Mesendoderm (in vitro differentiated cells): ENCODE data around the gene MIF4GD.

Source experiments
- DNase-seq: peaks from one replicate; pipeline ENCODE4 v3.0.0; 2013
- H2AK5ac ChIP-seq: 2 replicates; pipeline ENCODE4 v1.6.1; 2013; ENCODE audit warnings: low read length, inconsistent platforms
- H2BK120ac ChIP-seq: 2 replicates; pipeline ENCODE4 v1.6.1; 2013; ENCODE audit warnings: low read depth, mild to moderate bottlenecking, low read length, moderate library complexity, mixed read lengths
- H2BK15ac ChIP-seq: replicated peaks from 2 replicates; pipeline ENCODE4 v1.6.1; 2013; ENCODE audit warnings: low read depth, mild to moderate bottlenecking, moderate library complexity
- H2BK5ac ChIP-seq: 2 replicates; pipeline ENCODE4 v1.6.1; 2013; ENCODE audit warnings: low read length, inconsistent platforms
- H3K18ac ChIP-seq: 2 replicates; pipeline ENCODE4 v1.6.1; 2013; ENCODE audit warnings: mild to moderate bottlenecking, low read length, mixed read lengths
- H3K23ac ChIP-seq: one replicate; pipeline ENCODE4 v1.6.1; 2013; ENCODE audit warnings: low read length
- H3K27ac ChIP-seq: 2 replicates; pipeline ENCODE4 v1.5.1; 2013; ENCODE audit warnings: low read depth, mild to moderate bottlenecking, inconsistent platforms, low read length, moderate library complexity
- H3K27me3 ChIP-seq: 2 replicates; pipeline ENCODE4 v1.6.1; 2013; ENCODE audit warnings: low read length, control low read depth, mild to moderate bottlenecking, inconsistent platforms; ENCODE audit not compliant: insufficient read depth, poor library complexity
- H3K36me3 ChIP-seq: 2 replicates; pipeline ENCODE4 v1.6.1; 2013; ENCODE audit warnings: low read length, inconsistent platforms; ENCODE audit not compliant: control insufficient read depth, insufficient read depth
- H3K4ac ChIP-seq: one replicate; pipeline ENCODE4 v1.6.1; 2013; ENCODE audit warnings: low read depth, mild to moderate bottlenecking, low read length, moderate library complexity
- H3K4me1 ChIP-seq: 2 replicates; pipeline ENCODE4 v1.6.1; 2013; ENCODE audit warnings: low read depth, low read length, inconsistent platforms; ENCODE audit not compliant: control insufficient read depth
- H3K4me2 ChIP-seq: 2 replicates; pipeline ENCODE4 v1.6.1; 2013; ENCODE audit warnings: low read length
- H3K4me3 ChIP-seq: 2 replicates; pipeline ENCODE4 v1.5.1; 2013; ENCODE audit warnings: mild to moderate bottlenecking, low read length
- H3K56ac ChIP-seq: one replicate; pipeline ENCODE4 v1.6.1; 2013; ENCODE audit warnings: low read length
- H3K79me1 ChIP-seq: 2 replicates; pipeline ENCODE4 v1.6.1; 2013; ENCODE audit warnings: low read length, inconsistent platforms
- H3K79me2 ChIP-seq: 2 replicates; pipeline ENCODE4 v1.6.1; 2013; ENCODE audit warnings: mild to moderate bottlenecking, low read length; ENCODE audit not compliant: control insufficient read depth, insufficient read depth
- H3K9ac ChIP-seq: 2 replicates; pipeline ENCODE4 v1.6.1; 2013; ENCODE audit warnings: low read length, inconsistent platforms
- H4K5ac ChIP-seq: one replicate; pipeline ENCODE4 v1.6.1; 2013; ENCODE audit warnings: low read length
- H4K8ac ChIP-seq: one replicate; pipeline ENCODE4 v1.6.1; 2013; ENCODE audit warnings: low read depth, mild to moderate bottlenecking, control low read depth, low read length, moderate library complexity
- WGBS: extraction: QIAGEN DNeasy Blood & Tissue Kit; methylation state at CpG from one replicate; pipeline ENCODE4 v1.1.7; 2013; ENCODE audit warnings: low lambda C conversion rate, missing lambda C conversion rate; ENCODE audit not compliant: insufficient coverage; ENCODE audit errors: extremely low coverage; 5-methylcytosine and 5-hydroxymethylcytosine counted together

Gene MIF4GD

GRCh38 chr17:75232786-75233185 lies 38.2 kb downstream of the MIF4GD start:
- Histone ChIP-seq H3K18ac (no peak overlapping the region), H3K27ac (no peak overlapping the region), H3K4me1 (no peaks in the 10 kb centered on the region), H3K27me3 (no peaks in the 10 kb centered on the region), H2BK15ac (no peak overlapping the region), H4K8ac (no peak overlapping the region), H3K9ac (no peak overlapping the region), H3K4me2 (no peak overlapping the region), H2BK120ac (no peak overlapping the region), H4K5ac (no peak overlapping the region), H3K23ac (no peak overlapping the region), H2BK5ac (no peak overlapping the region), H3K79me1 (no peaks in the 10 kb centered on the region), H3K79me2 (no peaks in the 10 kb centered on the region), H3K4me3 (no peak overlapping the region), H3K36me3 (peaks cover 34% of the 10 kb centered on the region), H3K4ac (no peak overlapping the region), H3K56ac (no peak overlapping the region), H2AK5ac (no peak overlapping the region)
- DNase-seq, result no peak
- WGBS, result no CpG with 5 or more reads among the region's 13 CpGs

- WGBS, result no CpG with 5 or more reads among the region's 18 CpGs
- Histone ChIP-seq H3K36me3 (peaks cover 32% of the 10 kb centered on the region), H3K18ac (no peak overlapping the region)
Measured at GRCh38 chr17:75231741-75232464, 39.1 kb downstream of the MIF4GD start.

GRCh38 chr17:75231071-75231470 lies 40.0 kb downstream of the MIF4GD start:
- no peak overlapping the region for H2BK120ac ChIP-seq
- peaks cover 35% of the 10 kb centered on the region for H3K36me3 ChIP-seq
- no peak overlapping the region for H3K9ac ChIP-seq
- no peak overlapping the region for H2BK15ac ChIP-seq
- H3K4me2 ChIP-seq, result no peak overlapping the region
- H4K5ac ChIP-seq, result no peak overlapping the region
- H3K23ac ChIP-seq, result no peak overlapping the region
- no peaks in the 10 kb centered on the region for H3K79me1 ChIP-seq
- no peak overlapping the region for H3K56ac ChIP-seq
- no peaks in the 10 kb centered on the region for H3K79me2 ChIP-seq
- no CpG with 5 or more reads among the region's 8 CpGs for WGBS
- no peak for DNase-seq
- H3K4me1 ChIP-seq, result no peaks in the 10 kb centered on the region
- H2AK5ac ChIP-seq, result no peak overlapping the region
- H4K8ac ChIP-seq, result no peak overlapping the region
- no peak overlapping the region for H3K4me3 ChIP-seq
- H3K27ac ChIP-seq, result no peak overlapping the region
- no peak overlapping the region for H3K4ac ChIP-seq
- no peaks in the 10 kb centered on the region for H3K27me3 ChIP-seq
- H2BK5ac ChIP-seq, result no peak overlapping the region
- no peak overlapping the region for H3K18ac ChIP-seq

More at GRCh38 chr17:75231741-75232464, 39.1 kb downstream of the MIF4GD start:
- Histone ChIP-seq H3K79me1 (no peaks in the 10 kb centered on the region), H4K8ac (no peak overlapping the region), H2AK5ac (no peak overlapping the region), H3K27ac (no peak overlapping the region), H2BK5ac (no peak overlapping the region), H2BK15ac (no peak overlapping the region), H3K56ac (no peak overlapping the region), H3K4ac (no peak overlapping the region), H3K79me2 (no peaks in the 10 kb centered on the region), H3K4me3 (no peak overlapping the region), H3K23ac (no peak overlapping the region), H3K4me2 (no peak overlapping the region), H2BK120ac (no peak overlapping the region), H4K5ac (no peak overlapping the region), H3K27me3 (no peaks in the 10 kb centered on the region), H3K9ac (no peak overlapping the region), H3K4me1 (no peaks in the 10 kb centered on the region)
- no peak for DNase-seq

GRCh38 chr17:75228847-75229246 lies 42.2 kb downstream of the MIF4GD start:
- Histone ChIP-seq H3K56ac (no peak overlapping the region), H3K4me2 (no peak overlapping the region), H2AK5ac (no peak overlapping the region), H3K36me3 (peaks cover 31% of the 10 kb centered on the region), H3K18ac (no peak overlapping the region), H2BK5ac (no peak overlapping the region), H4K5ac (no peak overlapping the region), H3K27ac (no peak overlapping the region), H2BK15ac (no peak overlapping the region), H3K4me3 (no peak overlapping the region), H3K4ac (no peak overlapping the region), H3K79me1 (no peaks in the 10 kb centered on the region), H3K27me3 (no peaks in the 10 kb centered on the region), H2BK120ac (no peak overlapping the region), H3K23ac (no peak overlapping the region), H3K9ac (no peak overlapping the region), H3K4me1 (no peaks in the 10 kb centered on the region), H3K79me2 (no peaks in the 10 kb centered on the region), H4K8ac (no peak overlapping the region)
- WGBS, result no CpG with 5 or more reads among the region's 4 CpGs
- DNase-seq, result no peak

- Histone ChIP-seq H3K9ac (no peak overlapping the region), H3K27me3 (no peaks in the 10 kb centered on the region), H3K56ac (no peak overlapping the region), H2AK5ac (no peak overlapping the region), H3K18ac (no peak overlapping the region), H4K5ac (no peak overlapping the region), H3K4me3 (no peak overlapping the region), H3K27ac (no peak overlapping the region), H3K23ac (no peak overlapping the region), H3K36me3 (peaks cover 31% of the 10 kb centered on the region), H3K79me1 (no peaks in the 10 kb centered on the region), H4K8ac (no peak overlapping the region), H3K4me2 (no peak overlapping the region), H3K4ac (no peak overlapping the region), H2BK120ac (no peak overlapping the region), H3K4me1 (no peaks in the 10 kb centered on the region), H2BK15ac (no peak overlapping the region), H3K79me2 (no peaks in the 10 kb centered on the region), H2BK5ac (no peak overlapping the region)
- DNase-seq, result no peak
- WGBS, result no CpG with 5 or more reads among the region's 2 CpGs
Measured at GRCh38 chr17:75228305-75228704, 42.7 kb downstream of the MIF4GD start.

- no peaks in the 10 kb centered on the region for H3K27me3 ChIP-seq
- no peak for DNase-seq
- WGBS, result no CpG with 5 or more reads among the region's 5 CpGs
- no peak overlapping the region for H2BK5ac ChIP-seq
- H4K5ac ChIP-seq, result no peak overlapping the region
- H3K9ac ChIP-seq, result no peak overlapping the region
- H3K79me1 ChIP-seq, result no peaks in the 10 kb centered on the region
- H3K4ac ChIP-seq, result no peak overlapping the region
- H3K18ac ChIP-seq, result no peak overlapping the region
- H2AK5ac ChIP-seq, result no peak overlapping the region
- H3K4me2 ChIP-seq, result no peak overlapping the region
- no peak overlapping the region for H3K56ac ChIP-seq
- peaks cover 32% of the 10 kb centered on the region for H3K36me3 ChIP-seq
- no peaks in the 10 kb centered on the region for H3K79me2 ChIP-seq
- H3K4me3 ChIP-seq, result no peak overlapping the region
- no peak overlapping the region for H3K27ac ChIP-seq
- no peak overlapping the region for H3K23ac ChIP-seq
- H3K4me1 ChIP-seq, result no peaks in the 10 kb centered on the region
- H2BK120ac ChIP-seq, result no peak overlapping the region
- H4K8ac ChIP-seq, result no peak overlapping the region
- H2BK15ac ChIP-seq, result no peak overlapping the region
Measured at GRCh38 chr17:75227729-75228128, 43.3 kb downstream of the MIF4GD start.
